Measurements from ENCODE around the gene GAL3ST1. TPM values are rescaled to one million over a fixed set of nuclear protein-coding genes. Genes with fewer than 3 reads are reported as not detected.
"Not testable (repeated sequence)": the region's sequence is repeated elsewhere in the genome, so short reads cannot be mapped to it uniquely, and the experiment has no call there.

The GAL3ST1 gene
- total RNA-seq, 2 experiments from 2014 or later = not detected

DNA sequence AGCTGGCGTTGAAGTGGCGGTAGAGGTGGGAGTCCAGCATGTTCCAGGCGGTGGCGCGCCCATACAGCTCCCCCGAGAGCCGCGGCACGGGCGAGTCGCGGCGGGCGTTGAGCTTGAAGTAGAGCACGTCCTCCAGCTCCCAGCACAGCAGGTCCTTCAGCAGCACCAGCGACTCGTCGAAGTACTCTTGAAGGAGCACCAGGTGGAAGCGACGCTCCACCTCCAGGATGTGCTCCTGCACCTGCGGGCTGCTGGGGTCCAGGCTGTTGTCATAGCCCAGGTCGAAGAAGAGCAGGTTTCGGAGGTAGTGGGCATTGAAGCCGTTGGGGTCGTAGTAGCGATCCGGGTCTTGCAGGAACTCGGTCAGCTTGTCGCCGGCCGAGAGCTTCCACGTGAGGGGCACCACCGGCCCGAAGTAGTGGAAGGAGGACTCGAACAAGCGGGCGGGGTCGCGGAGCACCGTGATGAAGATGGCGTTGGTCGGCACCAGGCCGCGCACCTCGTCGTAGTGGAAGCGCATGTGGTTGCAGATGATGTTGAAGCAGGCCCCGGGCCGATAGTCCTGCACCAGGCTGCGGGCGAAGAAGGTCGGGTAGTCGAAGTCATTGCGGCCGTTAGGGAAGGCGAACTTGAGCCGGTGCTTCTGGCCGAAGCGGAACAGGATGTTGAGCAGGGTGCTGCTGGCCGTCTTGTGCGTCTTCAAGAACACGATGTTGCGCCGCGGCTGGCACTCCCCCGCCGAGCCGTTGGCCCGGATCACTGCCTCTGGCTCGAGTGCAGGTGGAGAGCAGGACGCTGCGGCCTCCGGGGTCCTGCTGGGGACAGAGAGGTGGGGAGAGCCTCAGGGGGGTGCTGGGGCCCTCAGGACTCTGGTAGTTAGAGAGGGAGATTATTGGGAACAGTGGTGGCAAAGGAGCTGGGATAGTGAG, 18.9 kb downstream of the GAL3ST1 start:
- no peak for ATAC-seq
- POLR2A ChIA-PET = no interaction called here
- Mint-ChIP-seq H3K4me1 (ENCODE audit: low read depth) (no peaks in the 10 kb centered on the region), H3K9me3 (no peaks in the 10 kb centered on the region), H3K27ac (no peak overlapping the region), H3K27me3 (no peaks in the 10 kb centered on the region), H3K36me3 (ENCODE audit: low read depth) (no peaks in the 10 kb centered on the region), H3K4me3 (no peak overlapping the region)
- no peak for DNase-seq
- CTCF ChIA-PET = interaction anchor here (1.2 to 1.4 kb wide), 2 partner anchors 11 to 51 kb away, joined by 4 read pairs; no protein-coding TSS in a partner anchor
- TF ChIP-seq, protein P1, sequence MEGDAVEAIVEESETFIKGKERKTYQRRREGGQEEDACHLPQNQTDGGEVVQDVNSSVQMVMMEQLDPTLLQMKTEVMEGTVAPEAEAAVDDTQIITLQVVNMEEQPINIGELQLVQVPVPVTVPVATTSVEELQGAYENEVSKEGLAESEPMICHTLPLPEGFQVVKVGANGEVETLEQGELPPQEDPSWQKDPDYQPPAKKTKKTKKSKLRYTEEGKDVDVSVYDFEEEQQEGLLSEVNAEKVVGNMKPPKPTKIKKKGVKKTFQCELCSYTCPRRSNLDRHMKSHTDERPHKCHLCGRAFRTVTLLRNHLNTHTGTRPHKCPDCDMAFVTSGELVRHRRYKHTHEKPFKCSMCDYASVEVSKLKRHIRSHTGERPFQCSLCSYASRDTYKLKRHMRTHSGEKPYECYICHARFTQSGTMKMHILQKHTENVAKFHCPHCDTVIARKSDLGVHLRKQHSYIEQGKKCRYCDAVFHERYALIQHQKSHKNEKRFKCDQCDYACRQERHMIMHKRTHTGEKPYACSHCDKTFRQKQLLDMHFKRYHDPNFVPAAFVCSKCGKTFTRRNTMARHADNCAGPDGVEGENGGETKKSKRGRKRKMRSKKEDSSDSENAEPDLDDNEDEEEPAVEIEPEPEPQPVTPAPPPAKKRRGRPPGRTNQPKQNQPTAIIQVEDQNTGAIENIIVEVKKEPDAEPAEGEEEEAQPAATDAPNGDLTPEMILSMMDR (IDR thresholded peaks at IDR 0.05) = no peak
- intact Hi-C loops (cut with micrococcal nuclease) = no loop called here

DNA sequence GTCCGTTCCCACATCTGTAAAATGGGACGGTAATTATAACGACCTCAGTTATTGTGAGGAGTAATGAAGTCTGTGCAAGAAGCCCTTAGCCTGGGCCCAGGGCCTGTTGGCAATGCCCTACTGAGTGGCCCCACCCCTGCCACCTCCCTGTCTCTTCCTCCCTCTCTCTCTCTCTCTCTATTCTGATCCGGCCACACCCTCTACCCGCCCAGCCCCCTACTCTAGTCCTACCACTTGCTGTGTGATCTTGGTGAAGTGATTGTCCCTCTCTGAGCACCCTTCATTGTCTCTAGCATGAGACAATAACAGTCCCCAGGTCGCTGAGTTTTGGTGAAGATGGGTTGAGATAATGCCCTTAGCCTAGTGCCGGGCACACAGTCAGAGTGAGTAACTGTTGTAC, 20.5 kb downstream of the GAL3ST1 start:
- intact Hi-C loops (cut with micrococcal nuclease) = no loop called here
- no peaks in the 10 kb centered on the region for H3K36me3 Mint-ChIP-seq (ENCODE audit: low read depth)
- no peak overlapping the region for H3K4me3 Mint-ChIP-seq

DNA sequence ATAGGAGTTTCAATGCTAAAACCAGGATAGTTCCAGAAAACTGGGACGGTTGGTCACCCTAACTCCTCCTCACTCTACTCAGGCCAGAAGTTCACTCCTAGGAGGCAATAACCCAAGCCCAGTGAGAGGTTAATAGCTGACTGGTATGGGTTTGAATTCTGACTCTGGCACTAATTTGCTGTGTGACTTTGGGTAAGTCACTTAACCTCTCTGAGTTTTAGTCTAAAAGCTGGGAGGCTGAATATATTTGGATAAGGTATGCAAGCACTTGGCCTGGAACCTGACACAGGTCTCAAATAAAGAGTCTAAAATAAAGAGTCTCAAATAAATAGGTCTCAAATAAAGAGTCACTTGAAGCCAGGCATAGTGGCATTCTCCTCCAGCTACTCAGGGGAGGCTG, 21.7 kb downstream of the GAL3ST1 start:
- Mint-ChIP-seq H3K36me3 (ENCODE audit: low read depth) (no peaks in the 10 kb centered on the region), H3K4me3 (no peak overlapping the region), H3K4me1 (ENCODE audit: low read depth) (no peaks in the 10 kb centered on the region), H3K27me3 (no peaks in the 10 kb centered on the region), H3K27ac (no peak overlapping the region), H3K9me3 (no peaks in the 10 kb centered on the region)
- intact Hi-C loops (cut with micrococcal nuclease) = no loop called here
- POLR2A ChIA-PET = no interaction called here
- TF ChIP-seq, protein P1 (IDR thresholded peaks at IDR 0.05) = no peak
- DNase-seq (no peak), ATAC-seq (no peak)
- CTCF ChIA-PET = interaction anchor here (1.1 kb wide), 1 partner anchor 12 kb away, joined by 3 read pairs; no protein-coding TSS in a partner anchor

More for the DNA sequence above, 20.5 kb downstream of the GAL3ST1 start:
- ATAC-seq = no peak
- Mint-ChIP-seq H3K4me1 (ENCODE audit: low read depth) (no peaks in the 10 kb centered on the region), H3K9me3 (no peaks in the 10 kb centered on the region), H3K27me3 (no peaks in the 10 kb centered on the region), H3K27ac (no peak overlapping the region)
- POLR2A ChIA-PET = no interaction called here
- TF ChIP-seq, protein P1 (IDR thresholded peaks at IDR 0.05) = no peak
- no peak for DNase-seq
- CTCF ChIA-PET = no interaction called here

DNA sequence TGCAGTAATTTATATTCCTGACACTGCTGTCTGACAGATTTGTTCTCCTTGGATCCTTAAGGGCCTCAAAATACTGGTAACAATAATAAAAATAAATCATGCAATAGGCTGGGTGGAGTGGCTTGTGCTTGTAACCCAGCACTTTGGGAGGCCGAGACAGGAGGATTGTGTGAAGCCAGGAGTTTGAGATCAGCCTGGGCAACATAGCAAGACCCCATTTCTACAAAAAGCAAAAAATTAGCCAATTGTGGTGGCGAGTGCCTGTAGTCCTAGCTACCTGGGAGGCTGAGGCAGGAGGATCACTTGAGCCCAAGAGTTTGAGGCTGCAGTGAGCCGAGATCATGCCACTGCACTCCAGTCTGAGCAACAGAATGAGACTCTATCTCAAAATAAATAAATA, 22.7 kb downstream of the GAL3ST1 start:
- H3K27me3 Mint-ChIP-seq; H3K27ac Mint-ChIP-seq; H3K9me3 Mint-ChIP-seq; DNase-seq; POLR2A ChIA-PET; H3K36me3 Mint-ChIP-seq (ENCODE audit: low read depth); H3K4me3 Mint-ChIP-seq; intact Hi-C loops (cut with micrococcal nuclease); ATAC-seq; H3K4me1 Mint-ChIP-seq (ENCODE audit: low read depth); CTCF ChIA-PET: not testable (repeated sequence)

DNA sequence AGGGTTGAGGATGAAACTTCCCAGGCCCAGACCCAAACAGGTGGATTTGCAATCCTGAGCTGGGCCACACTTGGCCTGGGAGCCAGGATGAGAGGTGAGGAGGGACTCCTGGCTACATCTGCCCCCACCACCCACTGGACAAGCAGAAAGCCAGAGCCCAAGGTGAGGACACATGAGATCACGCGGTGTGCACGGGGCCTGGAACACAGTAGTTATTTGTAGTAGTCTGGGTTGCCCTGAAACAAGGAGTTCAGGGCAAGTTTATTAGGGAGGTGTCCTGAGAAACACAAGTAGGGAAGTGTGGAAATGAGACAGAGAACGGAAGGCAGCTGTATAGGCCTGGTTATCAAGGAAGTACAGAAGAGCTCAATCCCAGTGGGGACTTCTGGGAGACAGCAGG, 27.3 kb downstream of the GAL3ST1 start:
- Mint-ChIP-seq H3K36me3 (ENCODE audit: low read depth) (no peaks in the 10 kb centered on the region), H3K27ac (no peak overlapping the region), H3K9me3 (no peaks in the 10 kb centered on the region), H3K27me3 (peaks cover 20% of the 10 kb centered on the region), H3K4me3 (no peak overlapping the region), H3K4me1 (ENCODE audit: low read depth) (peaks cover 3% of the 10 kb centered on the region)
- ChIA-PET CTCF (no interaction called here), POLR2A (no interaction called here)
- TF ChIP-seq, protein P1 (IDR thresholded peaks at IDR 0.05) = no peak
- DNase-seq = no peak
- no peak for ATAC-seq
- intact Hi-C loops (cut with micrococcal nuclease) = no loop called here

Measured in activated CD8-positive, alpha-beta T cell treated with anti-CD3 and anti-CD28 coated beads for 36 hours (primary cell).